GM12878 (cell line): ENCODE results near the gene TM4SF1. TPM values are rescaled to one million over a fixed set of nuclear protein-coding genes. Genes with fewer than 3 reads are reported as not detected.

Experiments
- ATAC-seq: fragments of 200-7000 bp; cut with Tn5 transposase; 3 replicates; pipeline ENCODE4 v1.9.1; 2020; ENCODE audit warnings: mild to moderate bottlenecking, moderate library complexity
- BruUV-seq: library from RNA; stranded (reverse); fragments of 400-500 nt; replicated peaks from 2 replicates; lab custom pipeline; 2021; lab: Mats Ljungman, UMichigan
- CTCF ChIA-PET: fragments of 300-600 bp; sonication (Branson Sonifier 250); formaldehyde crosslinking; extraction: SDS; loops from one replicate; lab custom pipeline; 2021; ENCODE audit warnings: inconsistent platforms; lab: Yijun Ruan, JAX
- POLR2A ChIA-PET: fragments of 350-600 bp; formaldehyde crosslinking; extraction: SDS; loops from one replicate; lab custom pipeline; 2021; ENCODE audit warnings: inconsistent platforms; lab: Charles Lee
- RAD21 ChIA-PET: fragments of 300-600 bp; sonication (Branson Sonifier 250); formaldehyde crosslinking; loops from one replicate; lab custom pipeline; 2023; ENCODE audit warnings: antibody characterized with exemption; ENCODE audit not compliant: unreplicated experiment; lab: Charles Lee
- SMC1A ChIA-PET: fragments of 300-600 bp; sonication (Branson Sonifier 250); formaldehyde crosslinking; loops from one replicate; lab custom pipeline; 2023; ENCODE audit not compliant: unreplicated experiment, uncharacterized antibody; lab: Charles Lee
- DNase-seq: peaks from one replicate; pipeline ENCODE4 v3.0.0-alpha.2; 2011; ENCODE audit warnings: low read depth, low spot score
- FAIRE-seq: peaks from 3 replicates; lab custom pipeline; 2011; peaks lifted over from hg19 to GRCh38; lab: Jason Lieb, UNC
- H2AFZ ChIP-seq: 2 replicates; pipeline ENCODE4 v1.6.0; 2011; ENCODE audit warnings: low read depth, low read length, control low read depth; ENCODE audit not compliant: control insufficient read depth
- H3K27ac ChIP-seq: 2 replicates; pipeline ENCODE4 v1.5.1; 2011; ENCODE audit warnings: control low read depth; ENCODE audit not compliant: control insufficient read depth, insufficient read depth
- H3K27me3 ChIP-seq, 2 experiments: replicated peaks in 1 of 2; 2 replicates each; pipeline versions ENCODE4 v1.6.0 to v1.6.1; 2011; ENCODE audit warnings: low read length in 1 of 2; ENCODE audit not compliant: control insufficient read depth in 2 of 2, insufficient read depth in 2 of 2
- H3K36me3 ChIP-seq, 2 experiments: 2 replicates each; pipeline ENCODE4 v1.5.1; 2011; ENCODE audit warnings: low read length in 1 of 2; ENCODE audit not compliant: control insufficient read depth in 2 of 2, insufficient read depth in 2 of 2
- H3K4me1 ChIP-seq: 2 replicates; pipeline ENCODE4 v1.6.1; 2011; ENCODE audit warnings: mild to moderate bottlenecking, low read length, moderate library complexity, mixed read lengths; ENCODE audit not compliant: control insufficient read depth, insufficient read depth
- H3K4me2 ChIP-seq: 2 replicates; pipeline ENCODE4 v1.6.0; 2011; ENCODE audit warnings: control low read depth; ENCODE audit not compliant: control insufficient read depth, insufficient read depth
- H3K4me3 ChIP-seq: fragments of 200-600 bp; sonication (generic); 2 replicates; pipeline ENCODE4 v1.5.1; 2016
- H3K79me2 ChIP-seq: 2 replicates; pipeline ENCODE4 v1.6.0; 2011; ENCODE audit warnings: low read length; ENCODE audit not compliant: control insufficient read depth, insufficient read depth
- H3K9ac ChIP-seq: 2 replicates; pipeline ENCODE4 v1.8.0; 2011; ENCODE audit warnings: low read length, control low read depth, mixed read lengths; ENCODE audit not compliant: control insufficient read depth, insufficient read depth
- H3K9me3 ChIP-seq: replicated peaks from 3 replicates; pipeline ENCODE4 v1.5.1; 2011; ENCODE audit warnings: mild to moderate bottlenecking, low read length; ENCODE audit not compliant: control insufficient read depth, insufficient read depth
- H4K20me1 ChIP-seq: 2 replicates; pipeline ENCODE4 v1.6.0; 2011; ENCODE audit not compliant: control insufficient read depth, insufficient read depth
- ASH2L ChIP-seq: fragments of 300-600, 200-600 bp; sonication (generic); IDR thresholded peaks from 2 replicates; pipeline ENCODE4 v1.6.1; 2017; ENCODE audit warnings: low read depth, mild to moderate bottlenecking, borderline replicate concordance
- ATF3 ChIP-seq: IDR thresholded peaks from 2 replicates; pipeline ENCODE4 v1.6.1; 2011; ENCODE audit warnings: low read depth, mild to moderate bottlenecking, low read length, moderate library complexity, borderline replicate concordance; ENCODE audit errors: extremely low read depth
- HDAC6 ChIP-seq: fragments of 200-600 bp; sonication (generic); IDR thresholded peaks from one replicate; pipeline ENCODE4 v1.8.0; 2017; ENCODE audit warnings: antibody characterized with exemption; ENCODE audit not compliant: unreplicated experiment
- KDM1A ChIP-seq: fragments of 200-600 bp; sonication (generic); IDR thresholded peaks from 2 replicates; pipeline ENCODE4 v1.6.1; 2016; ENCODE audit warnings: borderline replicate concordance
- MLLT1 ChIP-seq: fragments of 450-650 bp; IDR thresholded peaks from 2 replicates; pipeline ENCODE4 v1.6.1; 2016; ENCODE audit warnings: mild to moderate bottlenecking
- MYB ChIP-seq: fragments of 150-350 bp; IDR thresholded peaks from 2 replicates; pipeline ENCODE4 v1.6.1; 2014; ENCODE audit warnings: mild to moderate bottlenecking, low read depth, low read length, borderline replicate concordance
- NFYA ChIP-seq: IDR thresholded peaks from 2 replicates; pipeline ENCODE4 v1.6.1; 2011; ENCODE audit warnings: low read depth, mild to moderate bottlenecking, low read length, improper control_type of control experiment, borderline replicate concordance
- NFYB ChIP-seq: IDR thresholded peaks from 2 replicates; pipeline ENCODE4 v1.6.1; 2011; ENCODE audit warnings: low read depth, mild to moderate bottlenecking, low read length, improper control_type of control experiment, moderate library complexity; ENCODE audit not compliant: insufficient read depth
- PKNOX1 ChIP-seq: fragments of 450-650 bp; IDR thresholded peaks from 2 replicates; pipeline ENCODE4 v1.6.1; 2016; ENCODE audit warnings: mild to moderate bottlenecking
- POLR2AphosphoS2 ChIP-seq: IDR thresholded peaks from 2 replicates; pipeline ENCODE4 v1.6.1; 2011; ENCODE audit warnings: low read depth, mild to moderate bottlenecking, low read length, improper control_type of control experiment, moderate library complexity
- REST ChIP-seq: IDR thresholded peaks from 2 replicates; pipeline ENCODE4 v1.6.1; 2012; ENCODE audit warnings: mild to moderate bottlenecking, low read depth, low read length
- RUNX3 ChIP-seq: IDR thresholded peaks from 2 replicates; pipeline ENCODE4 v1.6.1; 2012; ENCODE audit warnings: low read length, inconsistent platforms
- SIX5 ChIP-seq: IDR thresholded peaks from 2 replicates; pipeline ENCODE4 v1.6.1; 2011; ENCODE audit warnings: mild to moderate bottlenecking, low read depth, low read length, moderate library complexity; ENCODE audit not compliant: severe bottlenecking
- SREBF1 ChIP-seq: IDR thresholded peaks from 2 replicates; pipeline ENCODE4 v1.6.1; 2012; ENCODE audit warnings: mild to moderate bottlenecking, low read length
- whole genome bisulfite sequencing: methylation state at CpG from one replicate; pipeline ENCODE4 v1.1.6; 2016; ENCODE audit warnings: low lambda C conversion rate; ENCODE audit not compliant: insufficient replicate concordance, insufficient coverage; ENCODE audit errors: missing lambda C conversion rate; 5-methylcytosine and 5-hydroxymethylcytosine counted together
- in situ Hi-C: fragments of 300-500 bp; cut with MboI; formaldehyde crosslinking; loops from 9 replicates; pipeline ENCODE4 v1.14.3; 2018; ENCODE audit warnings: mixed read lengths
- intact Hi-C: fragments of 100-400 bp; cut with micrococcal nuclease; formaldehyde crosslinking; loops from one replicate; pipeline ENCODE4 v1.14.2; 2022; ENCODE audit not compliant: unreplicated experiment
- polyA plus RNA-seq, 11 experiments: library from polyadenylated mRNA; depleted of rRNA in 4 of 11; unstranded in 6 of 11; stranded (reverse) in 5 of 11; fragments of >200 nt; fragmentation: Nextera tagmentation in 4 of 11; fragmentation: Illumina TruSeq in 1 of 11; extraction: Ambion mirVana in 4 of 11; extraction: Trizol in 1 of 11; gene quantifications; 1 replicate in 1 of 11; 2 replicates in 10 of 11; pipeline versions ENCODE4 v1.2.1 to v1.2.3, GENCODE V29; 2011 to 2016; ENCODE audit warnings: inconsistent platforms in 2 of 11, missing spikeins in 2 of 11, low read depth in 1 of 11
- total RNA-seq, 4 experiments: library from RNA; depleted of rRNA in 3 of 4; stranded (reverse); fragments of >200 nt in 3 of 4; fragmentation: Illumina TruSeq in 1 of 4; extraction: Trizol in 1 of 4; gene quantifications; 2 replicates each; pipeline versions ENCODE4 v1.2.1 to v1.2.3, GENCODE V29; 2013 to 2021

TM4SF1 gene
- total and polyA plus RNA-seq, 10 of the 15 experiments (the other 5 are each of a cell fraction or from before 2014, with no cell fraction given): 0.05 to 1.2 TPM; not detected in 8

GRCh38 chr3:149396476-149396875 lies 19.0 kb upstream of the TM4SF1 start (continued):
- TF ChIP-seq PKNOX1: no peak

- no peaks in the 10 kb centered on the region for H4K20me1 ChIP-seq
- no peak overlapping the region for H3K4me2 ChIP-seq
- no peak overlapping the region for H3K9ac ChIP-seq
- TF ChIP-seq NFYB (no peak), HDAC6 (no peak), NFYA (no peak), ASH2L (no peak), POLR2AphosphoS2 (no peak), MLLT1 (no peak), KDM1A (no peak), RUNX3 (no peak), REST (no peak), SREBF1 (no peak), MYB (no peak), SIX5 (no peak), ATF3 (no peak)
- RAD21 ChIA-PET: interaction anchor here (1.3 to 1.7 kb wide), 3 partner anchors 84 to 85 kb away, joined by 4 to 5 read pairs (median 5); no protein-coding TSS in a partner anchor
- H3K36me3 ChIP-seq: no peaks in the 10 kb centered on the region
- intact Hi-C loops (no loop called here), in situ Hi-C loops (no loop called here)
- CTCF ChIA-PET: interaction anchor here (0.7 to 1.7 kb wide), 6 partner anchors 10 to 99 kb away, joined by 3 to 14 read pairs (median 4); no protein-coding TSS in a partner anchor
- no peak overlapping the region for H2AFZ ChIP-seq
- no peak overlapping the region for H3K27ac ChIP-seq
- WGBS: 60% methylated on average over 4 of the region's 4 CpGs
- FAIRE-seq (no peak), ATAC-seq (no peak), DNase-seq (no peak)
- POLR2A ChIA-PET: no interaction called here
- no peaks in the 10 kb centered on the region for H3K27me3 ChIP-seq
- H3K79me2 ChIP-seq: no peaks in the 10 kb centered on the region
- H3K4me1 ChIP-seq: no peaks in the 10 kb centered on the region
- H3K4me3 ChIP-seq: no peak overlapping the region
- no peaks in the 10 kb centered on the region for H3K9me3 ChIP-seq
- SMC1A ChIA-PET: interaction anchor here (0.7 to 1.2 kb wide), 7 partner anchors 33 to 97 kb away, joined by 3 to 9 read pairs (median 3); no protein-coding TSS in a partner anchor
- no TSS peak for BruUV-seq
Measured at GRCh38 chr3:149395107-149396089, 17.9 kb upstream of the TM4SF1 start.
